ENCODE results near the gene KCNIP1. TPM values are rescaled to one million over a fixed set of nuclear protein-coding genes. Genes with fewer than 3 reads are reported as not detected.

KCNIP1 gene
- total RNA-seq, 2 donors from 2014 or later, result not detected

GRCh38 chr5:170469414-170469813, 34.4 kb upstream of the KCNIP1 start:
- DNase-seq, result no peak
- no peak overlapping the region for H3K4me3 ChIP-seq (ENCODE audit: low read length)

GRCh38 chr5:170470275-170470674, 33.5 kb upstream of the KCNIP1 start:
- Histone ChIP-seq H3K9me3 (ENCODE audit: control insufficient read depth, low read length) (no peaks in the 10 kb centered on the region), H3K4me3 (ENCODE audit: low read length) (no peak overlapping the region), H3K27ac (ENCODE audit: low read depth, low read length) (no peak overlapping the region), H3K27me3 (ENCODE audit: control insufficient read depth, insufficient read depth, low read length, poor library complexity, severe bottlenecking) (peaks cover 23% of the 10 kb centered on the region), H3K36me3 (ENCODE audit: control insufficient read depth, insufficient read depth, low read length) (no peaks in the 10 kb centered on the region), H3K9ac (ENCODE audit: extremely low read depth, low read length, poor library complexity, severe bottlenecking) (no peak overlapping the region), H3K4me1 (ENCODE audit: control insufficient read depth, insufficient read depth, low read length) (no peaks in the 10 kb centered on the region)
- H3K36me3 Mint-ChIP-seq (ENCODE audit: low read depth), result no peaks in the 10 kb centered on the region
- H3K4me1 Mint-ChIP-seq, result no peaks in the 10 kb centered on the region
- no peak for DNase-seq
- 92 to 93% methylated on average over 4 of the region's 4 CpGs for WGBS, 2 experiments (ENCODE audit: insufficient coverage in 1 of 2, insufficient read length in 1 of 2)
- no peaks in the 10 kb centered on the region for H3K9me3 Mint-ChIP-seq
- TF ChIP-seq CTCF (conservative IDR thresholded peaks at IDR 0.05), result no peak
- H3K4me3 Mint-ChIP-seq, result no peak overlapping the region
- H3K27me3 Mint-ChIP-seq (ENCODE audit: insufficient read depth), result peaks cover 3% of the 10 kb centered on the region
- H3K27ac Mint-ChIP-seq, result no peak overlapping the region

More at GRCh38 chr5:170469414-170469813, 34.4 kb upstream of the KCNIP1 start:
- H3K4me1 ChIP-seq (ENCODE audit: control insufficient read depth, insufficient read depth, low read length), result no peaks in the 10 kb centered on the region
- H3K4me1 Mint-ChIP-seq, result no peaks in the 10 kb centered on the region
- H3K36me3 ChIP-seq (ENCODE audit: control insufficient read depth, insufficient read depth, low read length), result no peaks in the 10 kb centered on the region
- H3K27me3 ChIP-seq (ENCODE audit: control insufficient read depth, insufficient read depth, low read length, poor library complexity, severe bottlenecking), result peaks cover 32% of the 10 kb centered on the region
- 94 to 100% methylated on average over 4 of the region's 4 CpGs for WGBS, 2 experiments (ENCODE audit: insufficient coverage in 1 of 2, insufficient read length in 1 of 2)
- H3K9me3 ChIP-seq (ENCODE audit: control insufficient read depth, low read length), result no peaks in the 10 kb centered on the region
- TF ChIP-seq CTCF (conservative IDR thresholded peaks at IDR 0.05), result no peak
- H3K27ac ChIP-seq (ENCODE audit: low read depth, low read length), result no peak overlapping the region
- no peak overlapping the region for H3K9ac ChIP-seq (ENCODE audit: extremely low read depth, low read length, poor library complexity, severe bottlenecking)
- no peak overlapping the region for H3K27ac Mint-ChIP-seq
- peaks cover 3% of the 10 kb centered on the region for H3K27me3 Mint-ChIP-seq (ENCODE audit: insufficient read depth)
- H3K36me3 Mint-ChIP-seq (ENCODE audit: low read depth), result no peaks in the 10 kb centered on the region
- H3K9me3 Mint-ChIP-seq, result no peaks in the 10 kb centered on the region
- H3K4me3 Mint-ChIP-seq, result no peak overlapping the region

- no peak overlapping the region for H3K9ac ChIP-seq (ENCODE audit: extremely low read depth, low read length, poor library complexity, severe bottlenecking)
- WGBS, 2 experiments (ENCODE audit: insufficient coverage in 1 of 2, insufficient read length in 1 of 2), result 93 to 94% methylated on average over 4 to 8 of the region's 8 CpGs
- peak; percentile 56 for TF ChIP-seq CTCF (conservative IDR thresholded peaks at IDR 0.05)
- Mint-ChIP-seq H3K27me3 (ENCODE audit: insufficient read depth) (peaks cover 3% of the 10 kb centered on the region), H3K27ac (no peak overlapping the region), H3K9me3 (no peaks in the 10 kb centered on the region), H3K4me1 (no peaks in the 10 kb centered on the region), H3K4me3 (no peak overlapping the region), H3K36me3 (ENCODE audit: low read depth) (no peaks in the 10 kb centered on the region)
- H3K27ac ChIP-seq (ENCODE audit: low read depth, low read length), result no peak overlapping the region
- H3K4me3 ChIP-seq (ENCODE audit: low read length), result no peak overlapping the region
- no peaks in the 10 kb centered on the region for H3K9me3 ChIP-seq (ENCODE audit: control insufficient read depth, low read length)
- H3K27me3 ChIP-seq (ENCODE audit: control insufficient read depth, insufficient read depth, low read length, poor library complexity, severe bottlenecking), result peaks cover 17% of the 10 kb centered on the region
- DNase-seq, result no peak
- no peaks in the 10 kb centered on the region for H3K4me1 ChIP-seq (ENCODE audit: control insufficient read depth, insufficient read depth, low read length)
- H3K36me3 ChIP-seq (ENCODE audit: control insufficient read depth, insufficient read depth, low read length), result no peaks in the 10 kb centered on the region
These were observed 32.9 kb upstream of the KCNIP1 start for GRCh38 chr5:170470808-170471404.
